Astrocyte of the spinal cord (primary cell): ENCODE results near the gene ATP6V0B.
A peak's percentile ranks its signal among the peaks of the same experiment; 100 is the strongest.

Experiments used
- DNase-seq: peaks from one replicate; pipeline ENCODE4 v3.0.0; 2011; ENCODE audit warnings: low read depth, low spot score
- H3K4me3 ChIP-seq: 2 replicates; pipeline ENCODE4 v1.5.1; 2011; ENCODE audit warnings: low read depth, mild to moderate bottlenecking, low read length, moderate library complexity
- in situ Hi-C: cut with HindIII; loops from 2 replicates; pipeline ENCODE4 v1.10.0; 2017; ENCODE audit warnings: low sequenced_read_pairs
- TF ChIP-seq, protein P1 (sequence below): IDR thresholded peaks from 2 replicates; pipeline ENCODE4 v1.5.1; 2012; ENCODE audit warnings: low read depth, mild to moderate bottlenecking, low read length, inconsistent platforms

The ATP6V0B gene

DNA sequence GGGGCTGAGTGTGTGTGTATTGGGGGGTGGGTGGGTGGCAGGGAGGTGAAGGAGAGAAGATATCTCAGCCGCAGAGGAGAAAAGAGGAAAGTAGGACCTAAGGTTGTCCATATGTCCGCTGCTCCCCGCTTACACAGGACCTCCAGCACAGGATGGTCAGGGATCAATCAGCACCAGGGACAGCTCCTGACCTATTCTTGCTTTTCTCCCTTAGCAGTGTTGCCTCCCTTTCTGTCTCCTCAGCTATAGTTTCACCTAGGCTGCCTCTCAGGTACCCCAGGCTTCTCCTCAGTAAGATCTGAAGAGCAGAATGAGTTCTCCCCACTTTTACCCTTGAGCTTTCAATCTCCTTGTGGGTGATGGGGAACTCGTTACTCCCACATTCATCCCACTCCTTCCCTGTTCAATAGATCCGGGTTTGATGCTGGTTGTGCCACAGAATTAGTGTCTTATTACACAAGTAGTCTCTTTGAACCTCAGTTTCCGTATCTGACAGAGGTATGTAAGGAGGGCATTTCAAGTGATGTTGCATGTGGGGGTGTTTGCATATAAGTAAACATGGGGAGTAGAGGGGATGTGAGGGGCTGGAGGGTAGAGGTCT lies 6.3 kb upstream of the ATP6V0B start:
- H3K4me3 ChIP-seq = no peak overlapping the region
- TF ChIP-seq, protein P1, sequence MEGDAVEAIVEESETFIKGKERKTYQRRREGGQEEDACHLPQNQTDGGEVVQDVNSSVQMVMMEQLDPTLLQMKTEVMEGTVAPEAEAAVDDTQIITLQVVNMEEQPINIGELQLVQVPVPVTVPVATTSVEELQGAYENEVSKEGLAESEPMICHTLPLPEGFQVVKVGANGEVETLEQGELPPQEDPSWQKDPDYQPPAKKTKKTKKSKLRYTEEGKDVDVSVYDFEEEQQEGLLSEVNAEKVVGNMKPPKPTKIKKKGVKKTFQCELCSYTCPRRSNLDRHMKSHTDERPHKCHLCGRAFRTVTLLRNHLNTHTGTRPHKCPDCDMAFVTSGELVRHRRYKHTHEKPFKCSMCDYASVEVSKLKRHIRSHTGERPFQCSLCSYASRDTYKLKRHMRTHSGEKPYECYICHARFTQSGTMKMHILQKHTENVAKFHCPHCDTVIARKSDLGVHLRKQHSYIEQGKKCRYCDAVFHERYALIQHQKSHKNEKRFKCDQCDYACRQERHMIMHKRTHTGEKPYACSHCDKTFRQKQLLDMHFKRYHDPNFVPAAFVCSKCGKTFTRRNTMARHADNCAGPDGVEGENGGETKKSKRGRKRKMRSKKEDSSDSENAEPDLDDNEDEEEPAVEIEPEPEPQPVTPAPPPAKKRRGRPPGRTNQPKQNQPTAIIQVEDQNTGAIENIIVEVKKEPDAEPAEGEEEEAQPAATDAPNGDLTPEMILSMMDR = no peak
- in situ Hi-C loops = no loop called here
- DNase-seq = no peak

DNA sequence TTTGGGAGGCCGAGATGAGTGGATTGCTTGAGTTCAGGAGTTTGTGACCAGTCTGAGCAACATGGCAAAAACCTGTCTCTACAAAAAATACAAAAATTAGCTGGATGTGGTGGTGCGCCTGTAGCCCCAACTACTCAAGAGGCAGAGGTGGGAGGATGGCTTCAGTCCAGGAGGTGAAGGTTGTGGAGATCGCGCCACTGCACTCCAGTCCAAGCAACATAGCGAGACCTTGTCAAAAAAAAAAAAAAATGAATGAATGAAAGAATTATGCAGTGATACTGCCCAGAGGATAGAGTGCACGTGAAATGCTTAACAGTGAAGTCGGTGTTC lies 5.4 kb upstream of the ATP6V0B start:
- TF ChIP-seq, protein P1 = no peak
- in situ Hi-C loops = no loop called here
- DNase-seq = no peak
- H3K4me3 ChIP-seq = no peak overlapping the region

DNA sequence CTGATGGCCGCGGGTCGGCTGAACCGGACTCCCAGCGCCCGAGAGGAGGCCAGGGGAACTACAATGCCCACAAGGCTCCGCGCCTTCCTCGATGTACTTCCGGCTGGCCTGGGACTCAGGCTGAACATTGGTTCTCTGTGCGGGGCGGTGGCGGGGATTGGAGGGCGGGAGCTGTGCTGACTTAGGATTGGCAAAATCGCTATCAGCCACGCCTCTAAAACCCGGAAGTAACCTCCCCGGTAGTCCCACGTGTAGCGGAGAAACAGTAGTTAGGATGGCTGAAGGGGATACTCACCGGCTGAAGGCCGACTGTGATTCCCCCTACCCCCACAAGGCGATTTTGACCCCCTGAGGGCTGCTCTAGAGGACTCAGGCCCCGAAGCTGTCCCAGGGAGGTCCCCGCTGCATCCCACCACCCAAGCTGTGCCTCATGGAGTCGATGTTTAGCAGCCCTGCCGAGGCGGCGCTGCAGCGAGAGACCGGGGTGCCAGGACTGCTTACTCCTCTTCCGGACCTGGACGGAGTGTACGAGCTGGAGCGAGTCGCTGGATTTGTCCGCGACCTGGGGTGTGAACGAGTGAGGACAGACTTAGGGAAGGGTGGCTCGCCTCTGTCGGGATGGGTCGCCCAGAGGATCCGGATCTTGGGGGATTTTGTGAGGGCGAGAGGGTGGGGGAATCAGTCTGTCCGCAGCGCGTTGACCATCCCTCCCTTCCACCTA lies 4.9 kb upstream of the ATP6V0B start, which contains the start of gene DPH2:
Gene DPH2, plus strand, starts transcription at position 265 of the 721 bp plus-strand sequence. Its CDS starts 166 bp downstream, at position 431.
- peak within 1 kb of the TSS; percentile 85 for H3K4me3 ChIP-seq
- DNase-seq = peak; percentile 98
- TF ChIP-seq, protein P1 = no peak
- in situ Hi-C loops = no loop called here

DNA sequence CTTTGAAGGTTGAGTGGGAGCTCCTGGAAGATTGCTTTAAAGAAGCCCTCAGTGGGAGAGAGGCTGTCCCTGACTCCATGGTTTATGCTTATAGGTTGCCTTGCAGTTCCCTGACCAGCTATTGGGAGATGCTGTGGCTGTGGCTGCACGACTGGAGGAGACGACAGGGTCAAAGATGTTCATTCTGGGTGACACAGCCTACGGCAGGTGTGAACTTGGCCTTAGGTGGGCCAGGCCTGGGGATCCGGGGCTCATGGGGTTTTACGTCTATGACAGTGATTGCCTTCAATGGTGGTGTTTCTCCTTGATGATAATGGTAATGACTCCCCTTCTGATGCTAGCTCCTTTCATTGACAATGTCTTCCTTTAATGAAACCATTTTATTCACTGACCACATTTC lies 4.3 kb upstream of the ATP6V0B start:
- in situ Hi-C loops = no loop called here
- TF ChIP-seq, protein P1 = no peak
- DNase-seq = no peak
- H3K4me3 ChIP-seq = peak overlapping the region; percentile 85

DNA sequence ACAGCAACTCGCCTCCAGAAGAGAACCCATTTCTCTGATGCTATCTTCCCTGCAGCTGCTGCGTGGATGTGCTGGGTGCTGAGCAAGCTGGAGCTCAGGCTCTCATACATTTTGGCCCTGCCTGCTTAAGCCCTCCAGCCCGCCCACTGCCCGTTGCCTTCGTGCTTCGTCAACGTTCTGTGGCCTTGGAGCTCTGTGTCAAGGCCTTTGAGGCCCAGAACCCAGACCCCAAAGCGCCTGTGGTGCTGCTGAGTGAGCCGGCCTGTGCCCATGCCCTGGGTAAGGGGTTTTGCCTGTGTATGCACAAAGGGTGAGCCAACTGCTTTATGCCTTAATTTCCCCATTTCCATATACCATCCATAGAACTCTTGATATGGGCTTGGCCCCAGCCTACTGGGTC lies 3.8 kb upstream of the ATP6V0B start:
- peak overlapping the region; percentile 85 for H3K4me3 ChIP-seq
- DNase-seq = no peak
- TF ChIP-seq, protein P1 = no peak
- in situ Hi-C loops = no loop called here

DNA sequence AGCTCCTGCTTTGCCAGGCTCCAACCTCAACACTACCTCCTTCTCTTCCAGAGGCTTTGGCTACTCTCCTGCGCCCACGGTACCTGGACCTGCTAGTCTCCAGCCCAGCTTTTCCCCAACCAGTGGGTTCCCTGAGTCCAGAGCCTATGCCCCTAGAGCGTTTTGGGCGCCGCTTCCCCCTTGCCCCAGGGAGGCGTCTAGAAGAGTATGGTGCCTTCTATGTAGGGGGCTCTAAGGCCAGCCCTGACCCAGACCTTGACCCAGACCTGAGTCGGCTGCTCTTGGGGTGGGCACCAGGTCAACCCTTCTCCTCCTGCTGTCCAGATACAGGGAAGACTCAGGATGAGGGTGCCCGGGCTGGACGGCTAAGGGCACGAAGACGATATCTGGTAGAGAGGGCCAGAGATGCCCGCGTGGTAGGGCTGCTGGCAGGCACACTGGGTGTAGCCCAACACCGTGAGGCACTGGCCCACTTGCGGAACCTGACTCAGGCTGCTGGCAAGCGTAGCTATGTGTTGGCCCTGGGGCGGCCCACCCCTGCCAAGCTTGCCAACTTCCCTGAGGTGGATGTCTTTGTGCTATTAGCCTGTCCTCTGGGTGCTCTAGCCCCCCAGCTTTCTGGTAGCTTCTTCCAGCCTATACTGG lies 3.3 kb upstream of the ATP6V0B start:
- TF ChIP-seq, protein P1 = no peak
- H3K4me3 ChIP-seq = no peak overlapping the region
- DNase-seq = no peak
- in situ Hi-C loops = no loop called here
